Neural progenitor cell (in vitro differentiated cells): Measurements from ENCODE around the gene RBMS2. TPM values are rescaled to one million over a fixed set of nuclear protein-coding genes. Genes with fewer than 3 reads are reported as not detected.

Experiments
- DNase-seq: peaks from one replicate; pipeline ENCODE4 v3.0.0-alpha.2; 2016; ENCODE audit warnings: low spot score
- H2AFZ ChIP-seq: fragments of 200-600 bp; sonication (generic); replicated peaks from 2 replicates; pipeline ENCODE4 v1.6.1; 2016; ENCODE audit warnings: antibody characterized with exemption
- H3F3A ChIP-seq: fragments of 200-600 bp; sonication (generic); 2 replicates; pipeline ENCODE4 v1.6.1; 2016; ENCODE audit warnings: antibody characterized with exemption, low read depth
- H3K27ac ChIP-seq: fragments of 200-600 bp; sonication (generic); 2 replicates; pipeline ENCODE4 v1.5.1; 2016; ENCODE audit warnings: mild to moderate bottlenecking
- H3K27me3 ChIP-seq: fragments of 200-600 bp; sonication (generic); 2 replicates; pipeline ENCODE4 v1.6.1; 2016; ENCODE audit warnings: mild to moderate bottlenecking, moderate library complexity
- H3K36me3 ChIP-seq: fragments of 200-600 bp; sonication (generic); 2 replicates; pipeline ENCODE4 v1.5.1; 2016
- H3K4me1 ChIP-seq: fragments of 200-600 bp; sonication (generic); 2 replicates; pipeline ENCODE4 v1.6.1; 2016; ENCODE audit warnings: mixed run types
- H3K4me2 ChIP-seq: fragments of 200-600 bp; sonication (generic); 2 replicates; pipeline ENCODE4 v1.6.1; 2016
- H3K4me3 ChIP-seq: fragments of 200-600 bp; sonication (generic); 2 replicates; pipeline ENCODE4 v1.5.1; 2016
- H3K79me2 ChIP-seq: fragments of 200-600 bp; sonication (generic); 2 replicates; pipeline ENCODE4 v1.6.1; 2016; ENCODE audit warnings: low read depth
- H3K9ac ChIP-seq: fragments of 200-600 bp; sonication (generic); 2 replicates; pipeline ENCODE4 v1.6.1; 2016
- H3K9me3 ChIP-seq: fragments of 200-600 bp; sonication (generic); 2 replicates; pipeline ENCODE4 v1.5.1; 2016; ENCODE audit warnings: low read depth
- H4K20me1 ChIP-seq: fragments of 200-600 bp; sonication (generic); 2 replicates; pipeline ENCODE4 v1.6.1; 2016; ENCODE audit warnings: low read depth
- H3K27ac Mint-ChIP-seq: 3 replicates; pipeline ENCODE4 v1.8.0; 2021; ENCODE audit warnings: mixed read lengths
- H3K27me3 Mint-ChIP-seq: 2 replicates; pipeline ENCODE4 v1.8.0; 2022; ENCODE audit warnings: low read depth, mild to moderate bottlenecking, inconsistent platforms, moderate library complexity, mixed read lengths; ENCODE audit not compliant: insufficient read depth
- H3K36me3 Mint-ChIP-seq: 3 replicates; pipeline ENCODE4 v1.8.0; 2021; ENCODE audit warnings: mixed read lengths
- H3K4me1 Mint-ChIP-seq: 3 replicates; pipeline ENCODE4 v1.8.0; 2021; ENCODE audit warnings: mixed read lengths
- H3K4me3 Mint-ChIP-seq: 3 replicates; pipeline ENCODE4 v1.8.0; 2021; ENCODE audit warnings: mild to moderate bottlenecking, moderate library complexity, mixed read lengths
- H3K9me3 Mint-ChIP-seq: 3 replicates; pipeline ENCODE4 v1.8.0; 2020; ENCODE audit warnings: mixed read lengths
- CTCF ChIP-seq: fragments of 200-600 bp; sonication (generic); IDR thresholded peaks from 2 replicates; pipeline ENCODE4 v1.5.1; 2017; ENCODE audit warnings: antibody characterized with exemption, mild to moderate bottlenecking
- EZH2 ChIP-seq: fragments of 200-600 bp; sonication (generic); IDR thresholded peaks from 2 replicates; pipeline ENCODE4 v1.6.1; 2017; ENCODE audit warnings: antibody characterized with exemption, mild to moderate bottlenecking, moderate library complexity
- EZH2phosphoT487 ChIP-seq: fragments of 200-600 bp; sonication (generic); IDR thresholded peaks from 2 replicates; pipeline ENCODE4 v1.6.1; 2017; ENCODE audit warnings: antibody characterized with exemption
- total RNA-seq: library from RNA; depleted of rRNA; stranded (reverse); fragments of >200 nt; gene quantifications from 2 replicates; pipeline ENCODE4 v1.2.3, GENCODE V29; 2015; ENCODE audit warnings: low replicate concordance

Gene RBMS2
- total RNA-seq, 1 donor from 2014 or later = 12.9 TPM

- Histone ChIP-seq H3K27ac (no peak overlapping the region), H3K36me3 (no peaks in the 10 kb centered on the region), H3K4me2 (no peak overlapping the region), H3F3A (no peaks in the 10 kb centered on the region), H3K79me2 (peaks cover 23% of the 10 kb centered on the region), H2AFZ (no peak overlapping the region), H3K9ac (no peak overlapping the region), H3K9me3 (no peaks in the 10 kb centered on the region), H3K4me3 (no peak overlapping the region), H3K27me3 (no peaks in the 10 kb centered on the region), H4K20me1 (no peaks in the 10 kb centered on the region), H3K4me1 (no peaks in the 10 kb centered on the region)
- Mint-ChIP-seq H3K27ac (no peak overlapping the region), H3K36me3 (no peaks in the 10 kb centered on the region), H3K27me3 (no peaks in the 10 kb centered on the region), H3K4me1 (no peaks in the 10 kb centered on the region), H3K4me3 (no peak overlapping the region), H3K9me3 (no peaks in the 10 kb centered on the region)
- TF ChIP-seq CTCF (no peak), EZH2phosphoT487 (no peak), EZH2 (no peak)
- no peak for DNase-seq
Measured at GRCh38 chr12:56529656-56530055, 8.0 kb downstream of the RBMS2 start.

- Histone ChIP-seq H3K4me3 (no peak overlapping the region), H3K79me2 (peaks cover 16% of the 10 kb centered on the region), H3K9ac (no peak overlapping the region), H3K9me3 (no peaks in the 10 kb centered on the region), H3K27ac (no peak overlapping the region), H4K20me1 (no peaks in the 10 kb centered on the region), H3K4me2 (no peak overlapping the region), H3K36me3 (no peaks in the 10 kb centered on the region), H3K27me3 (no peaks in the 10 kb centered on the region), H2AFZ (no peak overlapping the region), H3F3A (no peaks in the 10 kb centered on the region), H3K4me1 (no peaks in the 10 kb centered on the region)
- Mint-ChIP-seq H3K27ac (no peak overlapping the region), H3K36me3 (peaks cover under 1% of the 10 kb centered on the region), H3K27me3 (peaks cover under 1% of the 10 kb centered on the region), H3K4me1 (no peaks in the 10 kb centered on the region), H3K4me3 (no peak overlapping the region), H3K9me3 (no peaks in the 10 kb centered on the region)
- DNase-seq = no peak
- no peak for TF ChIP-seq EZH2phosphoT487
- no peak for TF ChIP-seq CTCF
- TF ChIP-seq EZH2 = no peak
Measured at GRCh38 chr12:56530390-56531055, 8.9 kb downstream of the RBMS2 start.

GRCh38 chr12:56537546-56537945 is 15.9 kb downstream of the RBMS2 start:
- H3K36me3 Mint-ChIP-seq = peaks cover 2% of the 10 kb centered on the region
- H3K4me1 ChIP-seq = no peaks in the 10 kb centered on the region
- H2AFZ ChIP-seq = no peak overlapping the region
- H3K9me3 ChIP-seq = no peaks in the 10 kb centered on the region
- no peak overlapping the region for H3K9ac ChIP-seq
- no peaks in the 10 kb centered on the region for H3K9me3 Mint-ChIP-seq
- TF ChIP-seq EZH2phosphoT487 = no peak
- TF ChIP-seq CTCF = no peak
- TF ChIP-seq EZH2 = no peak
- no peak overlapping the region for H3K27ac ChIP-seq
- H3K36me3 ChIP-seq = no peaks in the 10 kb centered on the region
- H3K27me3 ChIP-seq = no peaks in the 10 kb centered on the region
- H3K79me2 ChIP-seq = no peaks in the 10 kb centered on the region
- no peak for DNase-seq
- peaks cover 3% of the 10 kb centered on the region for H3K27me3 Mint-ChIP-seq
- no peaks in the 10 kb centered on the region for H3K4me1 Mint-ChIP-seq
- H3K4me3 ChIP-seq = no peak overlapping the region
- H3K4me2 ChIP-seq = no peak overlapping the region
- H3K4me3 Mint-ChIP-seq = no peak overlapping the region
- no peak overlapping the region for H3K27ac Mint-ChIP-seq
- peaks cover 6% of the 10 kb centered on the region for H4K20me1 ChIP-seq
- H3F3A ChIP-seq = no peaks in the 10 kb centered on the region
